ENCODE measurements around the gene SIM2.

The SIM2 gene

GRCh38 chr21:36759348-36760083 lies 60.6 kb downstream of the SIM2 start:
- in situ Hi-C loops (cut with MboI; ENCODE audit: low sequenced_read_pairs) = no loop called here

- in situ Hi-C loops (cut with MboI; ENCODE audit: low sequenced_read_pairs) = no loop called here
These were observed 62.8 kb downstream of the SIM2 start for GRCh38 chr21:36761685-36762084.

GRCh38 chr21:36762642-36763041 lies 63.7 kb downstream of the SIM2 start:
- in situ Hi-C loops (cut with MboI; ENCODE audit: low sequenced_read_pairs) = no loop called here

- in situ Hi-C loops (cut with MboI; ENCODE audit: low sequenced_read_pairs) = no loop called here
These were observed 64.4 kb downstream of the SIM2 start for GRCh38 chr21:36763305-36763704.

GRCh38 chr21:36765229-36765628 lies 66.3 kb downstream of the SIM2 start:
- in situ Hi-C loops (cut with MboI; ENCODE audit: low sequenced_read_pairs) = no loop called here

- in situ Hi-C loops (cut with MboI; ENCODE audit: low sequenced_read_pairs) = no loop called here
These were observed 67.6 kb downstream of the SIM2 start for GRCh38 chr21:36766511-36766910.

GRCh38 chr21:36767096-36767495 lies 68.2 kb downstream of the SIM2 start:
- in situ Hi-C loops (cut with MboI; ENCODE audit: low sequenced_read_pairs) = no loop called here

GRCh38 chr21:36768496-36768895 lies 69.6 kb downstream of the SIM2 start:
- in situ Hi-C loops (cut with MboI; ENCODE audit: low sequenced_read_pairs) = no loop called here

GRCh38 chr21:36769051-36769839 lies 70.3 kb downstream of the SIM2 start:
- in situ Hi-C loops (cut with MboI; ENCODE audit: low sequenced_read_pairs) = no loop called here

- in situ Hi-C loops (cut with MboI; ENCODE audit: low sequenced_read_pairs) = no loop called here
These were observed 74.2 kb downstream of the SIM2 start for GRCh38 chr21:36773117-36773516.

- in situ Hi-C loops (cut with MboI; ENCODE audit: low sequenced_read_pairs) = no loop called here
These were observed 75.1 kb downstream of the SIM2 start for GRCh38 chr21:36773995-36774394.

- in situ Hi-C loops (cut with MboI; ENCODE audit: low sequenced_read_pairs) = no loop called here
These were observed 78.2 kb downstream of the SIM2 start for GRCh38 chr21:36776981-36777617.

GRCh38 chr21:36780861-36781260 lies 81.9 kb downstream of the SIM2 start:
- in situ Hi-C loops (cut with MboI; ENCODE audit: low sequenced_read_pairs) = no loop called here

GRCh38 chr21:36783612-36784374 lies 84.9 kb downstream of the SIM2 start:
- in situ Hi-C loops (cut with MboI; ENCODE audit: low sequenced_read_pairs) = no loop called here

GRCh38 chr21:36784947-36785346 lies 86.0 kb downstream of the SIM2 start:
- in situ Hi-C loops (cut with MboI; ENCODE audit: low sequenced_read_pairs) = no loop called here

- in situ Hi-C loops (cut with MboI; ENCODE audit: low sequenced_read_pairs) = no loop called here
These were observed 86.7 kb downstream of the SIM2 start for GRCh38 chr21:36785615-36786014.

GRCh38 chr21:36786186-36786585 lies 87.3 kb downstream of the SIM2 start:
- in situ Hi-C loops (cut with MboI; ENCODE audit: low sequenced_read_pairs) = no loop called here

GRCh38 chr21:36788120-36788638 lies 89.3 kb downstream of the SIM2 start:
- in situ Hi-C loops (cut with MboI; ENCODE audit: low sequenced_read_pairs) = no loop called here

- in situ Hi-C loops (cut with MboI; ENCODE audit: low sequenced_read_pairs) = no loop called here
These were observed 91.7 kb downstream of the SIM2 start for GRCh38 chr21:36790616-36791015.

GRCh38 chr21:36791180-36791579 lies 92.3 kb downstream of the SIM2 start:
- in situ Hi-C loops (cut with MboI; ENCODE audit: low sequenced_read_pairs) = no loop called here

Measured in HL-60/S4 (cell line).